Measurements from ENCODE around the gene PRRT2.
"Not testable (repeated sequence)": the region's sequence is repeated elsewhere in the genome, so short reads cannot be mapped to it uniquely, and the experiment has no call there.

Gene PRRT2

DNA sequence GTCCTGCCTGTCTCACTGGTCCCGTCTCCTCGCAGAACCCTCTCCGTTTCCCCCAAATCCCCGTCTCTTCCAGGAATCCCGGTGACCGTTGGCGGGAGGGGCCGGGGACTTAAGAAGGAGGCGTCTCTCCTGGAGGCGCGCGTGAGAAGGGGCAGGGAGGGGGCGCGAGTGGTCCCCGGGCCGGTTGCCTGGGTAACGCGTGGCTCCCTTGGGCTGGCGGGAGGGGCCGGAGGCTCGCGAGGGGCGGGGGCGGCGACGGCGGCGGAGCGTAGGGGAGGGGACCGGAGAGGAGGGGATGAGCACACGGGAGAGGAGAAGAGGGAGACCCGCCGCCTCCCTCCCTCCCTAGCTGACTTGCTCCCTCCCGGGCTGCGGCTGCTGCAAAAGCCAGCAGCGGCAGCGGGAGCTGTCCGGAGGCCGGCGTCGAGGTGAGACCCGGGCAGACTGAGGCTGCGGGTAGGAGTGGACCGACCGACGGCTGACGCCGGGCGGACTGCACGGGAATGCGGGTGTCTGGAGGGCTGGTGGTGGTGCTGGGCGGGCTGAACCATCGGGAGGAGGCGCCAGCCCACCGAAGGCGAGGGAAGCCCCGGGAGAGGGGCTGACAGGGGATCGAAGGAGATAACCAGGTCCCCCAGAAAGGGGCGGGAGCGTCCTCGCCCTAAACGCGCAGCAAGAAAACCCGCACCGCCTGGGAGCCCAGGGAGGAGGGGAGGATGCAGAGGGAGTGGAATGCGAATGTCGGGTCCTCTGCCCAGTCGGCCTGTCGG lies at the start of gene PRRT2:
Gene PRRT2 (plus strand): TSS at position 298 of the 770 bp plus-strand sequence. CDS start 862 bp downstream, outside the sequence.
- no peak for DNase-seq (ENCODE audit: low spot score)

- no peak for DNase-seq (ENCODE audit: low spot score)
Observed at GRCh38 chr16:29763326-29763725, 48.7 kb upstream of the PRRT2 start.

DNA sequence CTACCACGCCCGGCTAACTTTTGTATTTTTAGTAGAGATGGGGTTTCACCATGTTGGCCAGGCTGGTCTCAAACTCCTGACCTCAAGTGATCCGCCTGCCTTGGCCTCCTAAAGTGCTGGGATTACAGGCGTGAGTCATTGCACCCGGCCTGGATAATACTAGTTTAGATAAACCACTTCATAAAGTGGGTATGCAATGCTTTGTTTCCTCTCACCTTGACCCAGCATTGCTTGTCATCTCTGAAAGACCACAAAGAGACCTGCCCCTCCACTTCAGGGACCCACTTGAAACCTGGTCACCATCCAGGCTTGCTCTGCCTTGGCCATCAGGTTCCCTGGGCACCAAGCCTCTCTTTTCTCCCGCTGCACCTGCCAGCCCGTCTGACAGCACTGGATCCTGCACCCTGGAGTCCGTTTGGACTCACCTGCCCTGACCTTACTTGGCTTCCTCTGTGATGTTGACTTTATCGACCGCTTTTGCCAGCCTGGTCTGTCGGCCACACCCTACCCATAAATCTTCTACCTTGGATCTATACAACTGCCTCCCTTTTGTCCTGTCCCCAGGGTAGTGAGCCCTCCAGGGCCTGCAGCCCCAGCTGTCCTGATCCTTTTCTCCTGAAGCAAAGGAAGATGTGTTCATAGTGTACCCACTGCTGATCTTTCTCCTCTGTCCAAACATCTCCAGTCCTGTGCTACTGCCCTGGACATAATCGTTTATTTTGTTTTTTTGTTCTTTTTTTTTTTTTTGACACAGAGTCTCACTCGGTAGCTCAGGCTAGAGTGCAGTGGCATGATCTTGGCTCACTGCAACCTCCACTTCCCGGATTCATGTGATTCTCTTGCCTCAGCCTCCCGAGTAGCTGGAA lies 46.6 kb upstream of the PRRT2 start:
- DNase-seq (ENCODE audit: low spot score): peak; percentile 52

DNA sequence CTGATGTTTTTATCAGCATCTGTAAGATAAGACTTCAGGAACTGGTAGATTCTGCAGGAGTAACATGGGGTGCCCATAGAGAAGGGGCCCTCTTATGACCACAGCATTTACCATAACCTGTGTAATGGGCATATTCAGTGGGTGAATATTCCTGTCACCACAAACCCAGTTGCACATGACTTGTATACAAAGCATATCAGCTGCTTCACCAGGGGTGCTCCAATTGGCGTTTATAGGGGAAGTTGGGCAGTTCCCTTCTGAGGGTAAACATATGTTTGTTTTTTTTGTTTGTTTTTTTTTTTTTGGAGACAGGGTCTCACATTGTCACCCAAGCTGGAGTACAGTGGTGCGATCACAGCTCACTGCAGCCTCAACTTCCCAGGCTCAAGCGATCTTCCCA lies 45.4 kb upstream of the PRRT2 start:
- no peak for DNase-seq (ENCODE audit: low spot score)

- no peak for DNase-seq (ENCODE audit: low spot score)
Observed at GRCh38 chr16:29767062-29767461, 44.9 kb upstream of the PRRT2 start.

GRCh38 chr16:29769507-29769906 lies 42.5 kb upstream of the PRRT2 start:
- no peak for DNase-seq (ENCODE audit: low spot score)

DNA sequence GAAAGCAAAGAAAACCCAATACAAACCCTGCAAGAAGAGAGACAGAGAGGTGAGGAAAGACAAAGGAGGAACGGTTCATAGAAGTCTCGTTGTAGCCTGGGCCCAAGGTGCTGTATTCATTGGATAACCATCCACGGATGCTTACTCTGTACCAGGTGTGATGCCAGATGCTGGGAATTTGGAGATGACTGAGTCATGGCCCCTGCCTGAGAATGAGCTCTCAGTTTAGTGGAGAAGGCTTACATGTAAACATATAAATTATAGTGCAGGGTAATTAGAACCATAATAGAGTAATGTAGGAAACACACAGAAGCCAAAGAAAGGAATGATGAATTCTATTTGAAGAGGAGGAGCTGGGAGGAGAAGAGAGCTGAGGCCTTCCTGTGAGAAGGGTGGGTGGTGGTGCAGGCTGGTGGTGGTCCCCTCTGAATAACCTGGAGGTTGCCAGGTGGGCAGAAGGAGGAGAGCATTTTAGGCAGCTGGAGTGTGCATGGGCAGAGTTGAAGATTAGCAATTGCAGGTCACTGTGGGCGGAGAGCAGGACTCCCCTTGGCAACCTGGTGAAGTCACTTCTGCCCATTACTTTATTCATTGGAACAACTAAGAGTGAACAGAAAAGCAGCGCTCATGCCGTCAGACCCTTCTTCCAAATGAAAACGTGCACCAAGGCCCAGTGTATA lies 41.6 kb upstream of the PRRT2 start:
- no peak for DNase-seq (ENCODE audit: low spot score)

- DNase-seq (ENCODE audit: low spot score): not testable (repeated sequence)
Observed at GRCh38 chr16:29772330-29772729, 39.7 kb upstream of the PRRT2 start.

GRCh38 chr16:29774730-29775129 lies 37.3 kb upstream of the PRRT2 start:
- DNase-seq (ENCODE audit: low spot score): no peak

DNA sequence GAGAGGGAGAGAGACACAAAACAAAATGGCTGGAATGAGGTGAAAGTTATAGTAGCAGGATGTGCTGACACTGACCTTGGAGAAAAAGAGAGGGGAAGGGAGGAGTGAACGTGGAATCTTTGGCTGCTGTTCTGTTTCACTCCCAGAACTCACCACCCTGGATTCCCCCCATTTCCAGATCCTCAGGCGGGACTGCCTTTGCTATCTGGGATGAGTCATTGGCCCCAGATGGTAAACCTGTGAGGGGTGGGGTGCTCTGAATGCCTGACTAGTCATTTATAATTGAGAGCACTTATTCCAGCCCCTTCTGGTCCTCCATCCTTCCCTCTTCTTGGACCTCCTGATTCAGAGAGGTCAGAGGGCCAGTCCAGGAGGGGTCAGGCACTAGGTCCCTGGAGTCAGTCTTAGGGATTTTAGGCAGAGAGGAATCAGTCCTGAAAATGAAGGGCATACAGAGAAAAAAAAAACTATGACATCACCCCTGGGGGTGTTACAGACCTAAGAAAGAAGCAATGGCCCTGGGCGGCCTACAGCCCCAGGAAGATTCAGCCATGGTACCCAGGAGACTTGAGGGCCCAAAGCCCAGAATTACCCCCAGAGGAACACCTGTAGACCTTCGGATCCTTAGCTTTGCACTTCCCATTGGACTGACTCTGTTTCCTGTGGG lies 36.1 kb upstream of the PRRT2 start:
- DNase-seq (ENCODE audit: low spot score): peak; percentile 15

DNA sequence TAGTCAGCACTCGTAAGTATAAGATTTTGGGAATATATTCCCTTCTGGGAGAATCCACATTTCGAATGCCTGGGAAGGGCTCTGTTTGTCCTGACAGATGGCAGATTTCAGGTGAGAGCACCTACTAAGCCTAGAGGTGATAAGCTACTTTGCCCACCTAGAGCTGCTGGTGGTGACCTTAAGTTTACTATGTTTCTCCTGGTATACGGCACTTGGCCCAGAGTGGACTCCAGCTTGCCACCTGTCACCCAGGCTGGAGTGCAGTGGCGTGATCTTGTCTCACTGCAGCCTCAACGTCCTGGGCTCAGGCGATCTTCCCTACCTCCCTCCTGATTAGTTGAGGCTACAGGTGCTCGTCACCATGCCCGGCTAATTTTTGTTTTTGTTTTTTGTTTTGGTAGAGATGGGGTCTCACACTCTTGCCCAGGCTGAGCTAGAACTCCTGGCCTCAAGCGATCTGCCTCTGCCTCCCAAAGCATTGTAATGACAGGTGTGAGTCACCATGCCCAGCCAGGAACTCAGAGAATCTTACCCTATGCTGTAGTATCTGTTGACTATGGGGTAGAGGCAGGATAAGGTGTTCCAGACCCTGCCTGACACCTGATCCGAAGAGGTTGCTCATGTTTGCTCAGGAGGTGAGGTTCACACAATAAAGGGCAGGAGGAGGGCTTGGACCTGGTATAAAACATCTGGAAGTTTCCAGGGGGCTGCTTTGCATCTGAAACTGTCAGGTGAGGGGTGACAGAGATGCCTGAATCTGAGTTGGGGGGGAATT lies 34.2 kb upstream of the PRRT2 start, which contains the start of gene ZG16:
Gene ZG16 (plus strand): TSS at position 681 of the 775 bp plus-strand sequence. CDS start 1,011 bp downstream, outside the sequence.
- DNase-seq (ENCODE audit: low spot score): no peak

GRCh38 chr16:29779474-29779873 lies 32.5 kb upstream of the PRRT2 start:
- DNase-seq (ENCODE audit: low spot score): no peak

GRCh38 chr16:29783094-29783953 lies 28.7 kb upstream of the PRRT2 start:
- DNase-seq (ENCODE audit: low spot score): not testable (repeated sequence)

DNA sequence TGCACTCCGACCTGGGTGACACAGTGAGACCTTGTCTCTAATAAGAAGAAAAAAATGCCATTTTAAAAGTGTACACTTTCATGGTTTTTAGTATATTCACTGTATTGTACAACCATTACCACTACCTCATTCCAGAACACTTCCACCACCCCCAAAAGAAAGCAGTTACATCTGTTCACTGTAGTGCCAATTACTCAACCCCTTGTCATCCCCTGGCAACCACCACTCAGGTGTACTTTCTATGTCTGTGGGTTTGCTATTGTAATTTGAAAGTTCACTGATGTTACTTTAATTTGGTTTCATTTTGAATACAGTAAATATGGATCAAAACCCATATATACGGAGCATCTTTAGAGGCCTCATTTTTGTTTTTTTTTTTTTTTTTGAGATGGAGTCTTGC lies 27.8 kb upstream of the PRRT2 start:
- DNase-seq (ENCODE audit: low spot score): no peak

DNA sequence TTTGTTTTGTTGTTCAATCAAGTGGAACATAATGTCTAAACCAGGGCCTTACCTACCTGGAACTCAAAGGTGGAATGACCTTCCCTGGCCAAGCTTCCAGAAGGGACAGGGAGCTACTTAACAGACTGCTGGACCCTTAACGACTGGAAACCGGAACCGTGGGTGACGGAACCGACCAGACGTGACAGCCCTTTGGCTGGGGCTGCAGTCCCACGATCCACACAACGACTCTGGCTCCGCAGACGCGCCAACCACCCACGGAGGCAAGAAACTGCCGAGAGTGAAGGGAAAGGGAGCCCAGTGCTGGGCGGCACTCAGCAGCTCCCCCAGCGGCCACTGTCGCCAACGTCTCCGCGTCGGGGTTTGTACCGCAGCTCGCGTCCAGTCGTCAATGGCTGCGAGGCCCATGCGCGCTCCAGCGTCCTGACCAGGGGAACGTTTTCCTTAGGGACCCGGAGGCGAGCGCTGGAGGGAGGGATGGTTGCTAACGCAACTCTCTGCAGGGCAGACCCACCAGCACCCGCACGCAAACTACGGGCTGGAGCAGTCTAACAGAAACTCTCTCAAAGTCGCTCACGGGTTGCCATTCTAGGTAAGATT lies 27.0 kb upstream of the PRRT2 start:
- DNase-seq (ENCODE audit: low spot score): no peak

- not testable (repeated sequence) for DNase-seq (ENCODE audit: low spot score)
Observed at GRCh38 chr16:29787155-29787554, 24.8 kb upstream of the PRRT2 start.

GRCh38 chr16:29789775-29790182 lies 22.2 kb upstream of the PRRT2 start:
- no peak for DNase-seq (ENCODE audit: low spot score)

GRCh38 chr16:29790183-29790948 lies 21.6 kb upstream of the PRRT2 start, which contains the start of gene KIF22:
Gene KIF22 (plus strand): TSS chr16:29790751. CDS start chr16:29790760, 9 bp downstream.
- DNase-seq (ENCODE audit: low spot score): peak; percentile 99
